8988T (cell line): ENCODE data around the gene CPM.

Experiments used
- DNase-seq: peaks from one replicate; pipeline ENCODE4 v3.0.0; 2011

Gene CPM

DNA sequence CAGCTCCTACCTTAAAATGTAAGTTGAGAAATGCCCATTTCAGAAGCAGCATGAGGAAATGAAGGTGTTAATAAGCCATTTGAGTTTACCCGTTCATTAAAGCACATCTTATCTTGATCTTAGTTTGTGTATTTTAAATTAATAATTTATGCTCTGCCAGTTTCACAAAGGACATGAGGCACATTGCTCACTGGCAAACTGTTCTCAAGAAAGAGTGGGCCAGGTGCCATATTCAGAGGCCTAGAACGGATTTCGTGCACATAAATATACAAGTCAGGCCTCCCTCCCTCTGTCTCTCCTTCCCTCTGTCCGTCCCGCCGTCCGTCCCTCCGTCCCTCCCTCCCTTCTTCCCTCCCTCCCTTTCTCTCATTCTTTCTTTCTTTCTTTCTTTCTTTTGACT is 29.5 kb downstream of the CPM start:
- DNase-seq, result no peak

DNA sequence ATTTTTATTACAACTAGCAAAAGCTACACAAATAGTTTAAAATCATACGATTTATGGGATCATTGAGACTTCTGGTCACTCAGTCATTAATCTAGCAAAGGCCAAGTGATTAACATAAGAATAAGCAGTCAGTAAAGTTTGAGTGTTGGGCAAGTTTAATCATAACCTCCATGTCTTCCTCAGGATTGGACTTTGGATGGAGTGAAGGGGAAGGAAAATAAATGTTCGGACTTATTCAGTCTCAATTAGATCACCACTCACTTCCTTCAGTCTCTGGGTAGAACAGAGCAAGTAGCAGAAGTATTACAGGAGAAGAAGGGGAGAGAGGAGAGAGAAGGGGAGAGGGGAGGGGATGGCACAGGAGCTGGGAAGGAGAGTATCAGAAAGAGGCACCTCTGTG is 31.4 kb downstream of the CPM start:
- no peak for DNase-seq

DNA sequence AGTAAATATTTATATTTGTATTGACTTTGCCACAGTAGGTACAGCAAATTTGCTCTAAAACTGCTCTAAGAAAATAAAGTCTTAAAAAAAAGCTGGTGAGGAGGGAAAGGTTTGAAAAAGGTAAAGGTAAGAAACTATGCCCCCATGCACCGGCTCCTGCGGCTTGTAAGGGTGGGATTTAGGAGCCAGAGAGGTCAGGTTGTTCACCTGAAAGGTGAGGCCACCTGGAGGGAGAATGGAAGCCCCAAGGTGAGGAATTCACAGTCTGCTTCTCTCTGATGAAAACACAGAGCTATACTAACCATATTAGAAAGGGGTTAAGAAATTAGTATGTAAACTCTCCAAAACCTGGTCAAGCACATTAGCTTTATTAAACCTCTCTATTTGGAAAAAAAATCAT is 31.8 kb downstream of the CPM start:
- no peak for DNase-seq

DNA sequence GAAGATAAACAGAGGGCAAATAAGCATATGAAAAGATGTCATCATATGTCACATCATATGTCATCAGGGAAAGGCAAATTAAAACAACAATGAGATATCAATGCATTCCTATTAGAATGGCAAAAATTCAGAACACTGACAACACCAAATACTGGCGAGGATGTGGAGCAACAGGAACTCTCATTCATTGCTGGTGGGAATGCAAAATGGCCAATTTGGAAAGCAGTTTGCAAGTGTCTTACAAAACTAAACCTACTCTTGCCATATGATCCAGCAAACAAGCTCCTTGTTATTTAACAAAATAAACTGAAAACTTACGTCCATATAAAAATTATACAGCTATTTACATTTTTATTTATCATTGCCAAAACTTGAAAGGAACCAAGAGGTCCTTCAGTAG is 32.7 kb downstream of the CPM start:
- no peak for DNase-seq

DNA sequence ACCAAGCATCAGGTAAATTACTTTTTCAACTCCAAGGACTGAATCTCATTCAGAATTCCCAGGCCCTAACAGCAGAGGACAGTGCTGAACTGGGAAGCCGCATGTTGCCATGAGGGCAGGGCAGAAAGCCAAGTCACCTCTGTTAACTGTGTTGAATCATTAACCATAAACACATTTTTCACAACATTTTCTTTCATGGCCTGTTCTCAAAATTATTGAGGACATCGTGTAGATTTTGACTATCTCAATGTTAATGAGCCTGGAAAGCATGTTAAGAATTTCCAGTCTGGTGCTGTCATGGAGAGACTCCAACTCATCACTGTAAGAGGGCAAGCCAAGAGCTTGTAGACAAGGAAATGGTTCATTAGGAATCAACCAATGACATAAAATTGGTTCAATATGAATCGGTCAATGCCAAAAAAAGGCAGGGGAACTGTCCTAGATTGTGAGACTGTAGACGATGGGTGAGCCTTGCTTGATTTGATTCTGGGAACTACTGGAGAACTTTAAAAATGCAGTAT is 33.7 kb downstream of the CPM start:
- DNase-seq, result no peak

DNA sequence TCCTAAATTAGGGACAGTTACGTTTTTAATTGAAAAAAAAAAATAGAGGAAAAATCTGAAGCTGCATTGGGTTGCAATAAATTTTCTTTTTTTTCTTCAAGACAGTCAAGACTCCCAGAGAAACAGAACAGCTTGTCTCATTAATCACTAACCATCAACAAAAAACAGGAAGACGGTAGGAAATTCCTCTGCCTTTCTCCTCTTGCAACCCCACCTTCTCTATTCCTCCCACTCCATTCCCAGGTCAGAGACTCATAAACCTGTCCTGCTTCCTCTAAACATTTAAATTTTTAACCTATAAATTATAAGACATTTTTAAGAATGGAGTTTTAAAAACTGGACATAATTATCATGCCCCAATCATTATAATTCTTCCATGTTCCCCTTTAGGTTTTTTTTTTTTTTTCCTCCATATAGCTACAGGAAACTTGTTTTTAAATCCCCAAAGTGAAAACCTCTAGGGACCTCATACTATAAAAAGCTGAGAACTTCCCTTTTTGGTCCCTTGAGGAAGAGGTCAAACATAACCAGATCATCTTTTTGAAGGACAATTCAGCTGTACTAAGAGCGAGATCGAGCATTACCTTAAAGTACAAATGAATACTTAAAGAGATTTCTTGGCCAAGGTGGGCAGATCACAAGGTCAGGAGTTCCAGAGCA is 36.0 kb downstream of the CPM start:
- DNase-seq, result no peak

DNA sequence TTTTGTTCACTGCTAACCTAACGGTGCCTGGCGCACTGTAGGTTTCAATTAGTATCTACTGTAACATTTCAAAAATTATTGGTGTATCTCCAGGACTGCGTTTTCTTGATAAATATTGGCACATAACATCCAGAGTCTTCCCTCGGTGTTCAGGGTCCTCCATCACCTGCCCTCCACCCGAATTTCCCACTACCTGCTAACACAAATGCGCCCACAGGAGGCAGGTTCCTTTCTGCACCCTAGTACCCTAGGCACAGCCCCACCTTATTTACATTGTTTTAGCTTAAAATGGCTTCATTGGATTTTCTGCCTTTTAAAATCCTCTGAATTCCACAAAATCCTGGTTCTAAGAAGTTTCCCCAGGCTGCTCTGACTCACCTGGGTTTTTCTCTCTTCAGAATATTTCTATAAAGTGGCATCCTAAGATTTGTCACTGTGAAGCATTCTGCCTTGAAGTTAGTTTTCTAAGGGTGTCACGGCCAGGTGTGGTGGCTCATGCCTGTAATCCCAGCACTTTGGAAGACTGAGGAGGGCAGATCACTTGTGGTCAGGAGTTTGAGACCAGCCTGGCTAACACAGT is 38.6 kb downstream of the CPM start:
- DNase-seq, result no peak

DNA sequence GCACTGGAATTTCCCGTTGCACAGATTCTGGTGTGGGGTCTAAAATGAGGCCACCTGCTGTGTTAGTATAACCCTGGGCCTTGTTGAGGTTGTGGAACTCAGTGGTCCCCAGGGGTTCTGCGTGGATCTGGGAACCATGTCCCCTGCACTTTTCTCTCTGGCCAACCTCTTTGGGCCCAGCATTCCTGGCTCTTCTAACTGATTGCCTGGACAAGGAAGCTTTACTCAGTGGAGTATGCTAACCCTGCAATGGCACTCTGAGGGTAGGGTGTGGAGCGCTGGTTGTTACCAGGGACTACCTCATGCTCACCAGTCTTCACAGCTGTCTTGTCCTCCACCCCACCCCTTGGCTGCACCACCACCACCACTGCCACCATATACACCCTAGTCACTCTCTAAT is 39.2 kb downstream of the CPM start:
- DNase-seq, result no peak

DNA sequence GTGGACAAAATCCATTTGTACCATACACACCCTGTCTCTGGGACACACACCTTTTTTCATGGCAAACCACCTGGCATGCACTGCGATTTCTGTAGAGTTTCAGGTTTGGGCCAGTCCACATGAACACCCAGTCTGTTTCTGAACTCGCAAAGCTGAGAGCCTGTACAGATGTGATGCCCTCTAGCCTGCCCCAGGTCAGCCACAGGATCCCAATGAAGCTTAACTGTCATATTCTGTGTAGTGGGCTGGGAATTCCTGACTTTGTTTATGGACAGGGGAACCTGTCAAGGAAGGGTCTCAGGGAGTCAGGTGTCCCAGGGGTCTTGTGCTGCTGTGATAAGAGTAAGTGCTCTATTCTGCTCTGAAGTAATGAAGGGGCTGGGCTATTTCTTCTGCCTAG is 39.8 kb downstream of the CPM start:
- no peak for DNase-seq

DNA sequence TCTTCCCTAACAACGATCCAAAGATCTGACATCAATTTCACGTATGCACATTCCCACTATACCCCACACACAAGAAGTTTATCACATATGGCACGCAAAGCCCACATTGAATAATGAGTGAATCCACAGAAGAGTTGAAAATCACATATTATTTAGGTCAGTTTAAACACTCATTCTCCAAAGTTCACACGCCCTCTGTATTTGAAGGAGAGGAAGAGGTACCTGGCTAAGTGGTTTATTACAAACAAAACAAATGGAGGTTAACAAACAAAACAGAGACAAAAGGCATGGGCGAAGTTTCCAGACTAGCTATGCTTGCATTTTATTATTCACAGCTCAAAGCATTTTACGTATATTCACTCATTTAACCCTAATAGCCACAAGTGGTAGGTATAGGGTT is 41.8 kb downstream of the CPM start:
- no peak for DNase-seq

DNA sequence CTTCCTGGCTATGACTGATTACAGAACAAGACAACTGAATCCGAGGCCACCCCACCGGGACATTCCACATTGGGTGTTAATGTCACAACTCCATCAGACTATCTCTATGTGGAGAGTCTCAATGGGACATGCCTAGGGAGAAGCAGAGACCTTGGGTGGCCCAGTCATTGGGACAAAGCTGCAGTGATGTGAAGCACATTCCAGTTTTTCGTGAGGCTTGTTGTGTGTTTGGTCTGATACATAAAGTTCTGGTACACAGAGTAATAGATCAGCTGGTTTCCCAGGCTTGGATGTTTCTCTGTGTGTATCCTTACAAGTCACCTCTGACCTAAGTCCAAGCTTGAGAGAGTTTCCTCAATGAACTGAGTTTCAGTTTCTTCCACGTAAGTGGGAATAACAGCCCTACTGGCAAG is 42.3 kb downstream of the CPM start:
- no peak for DNase-seq

DNA sequence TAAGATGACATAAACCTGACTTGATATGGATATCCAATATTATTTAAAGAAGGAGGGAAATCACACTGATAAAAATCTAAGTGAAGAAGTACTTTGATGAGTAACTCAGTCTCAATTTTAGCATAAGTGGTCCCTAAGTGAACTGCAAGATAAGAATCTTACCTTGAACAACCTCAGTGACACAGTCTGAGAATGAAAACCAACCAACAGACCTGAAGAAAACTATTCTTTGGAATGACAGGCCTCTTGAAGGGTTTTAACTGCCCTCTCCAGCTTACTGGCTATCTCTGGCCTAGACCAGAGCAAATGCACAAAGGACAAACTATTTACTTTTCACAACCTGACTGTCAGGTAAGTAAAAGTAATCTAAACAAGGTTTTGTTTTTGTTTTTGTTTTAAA is 44.7 kb downstream of the CPM start:
- DNase-seq, result no peak

DNA sequence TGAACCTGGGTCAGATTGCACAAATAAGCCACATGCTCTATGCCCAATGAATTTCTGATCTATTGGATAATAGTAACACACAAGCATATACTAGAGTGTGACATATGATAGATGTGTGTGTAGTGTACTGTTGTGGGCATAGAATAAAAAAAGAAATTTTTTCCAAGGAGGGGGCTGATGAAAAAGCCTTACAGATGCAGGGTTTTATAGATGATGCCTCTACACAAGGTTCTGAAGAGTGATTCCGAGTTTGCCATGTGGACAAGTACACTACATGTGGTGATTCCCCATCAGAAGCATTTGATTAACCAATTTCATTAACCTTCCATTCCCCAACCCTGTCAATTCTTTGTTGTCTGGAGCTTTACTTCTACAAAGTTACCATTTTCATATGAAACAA is 45.3 kb downstream of the CPM start:
- no peak for DNase-seq

DNA sequence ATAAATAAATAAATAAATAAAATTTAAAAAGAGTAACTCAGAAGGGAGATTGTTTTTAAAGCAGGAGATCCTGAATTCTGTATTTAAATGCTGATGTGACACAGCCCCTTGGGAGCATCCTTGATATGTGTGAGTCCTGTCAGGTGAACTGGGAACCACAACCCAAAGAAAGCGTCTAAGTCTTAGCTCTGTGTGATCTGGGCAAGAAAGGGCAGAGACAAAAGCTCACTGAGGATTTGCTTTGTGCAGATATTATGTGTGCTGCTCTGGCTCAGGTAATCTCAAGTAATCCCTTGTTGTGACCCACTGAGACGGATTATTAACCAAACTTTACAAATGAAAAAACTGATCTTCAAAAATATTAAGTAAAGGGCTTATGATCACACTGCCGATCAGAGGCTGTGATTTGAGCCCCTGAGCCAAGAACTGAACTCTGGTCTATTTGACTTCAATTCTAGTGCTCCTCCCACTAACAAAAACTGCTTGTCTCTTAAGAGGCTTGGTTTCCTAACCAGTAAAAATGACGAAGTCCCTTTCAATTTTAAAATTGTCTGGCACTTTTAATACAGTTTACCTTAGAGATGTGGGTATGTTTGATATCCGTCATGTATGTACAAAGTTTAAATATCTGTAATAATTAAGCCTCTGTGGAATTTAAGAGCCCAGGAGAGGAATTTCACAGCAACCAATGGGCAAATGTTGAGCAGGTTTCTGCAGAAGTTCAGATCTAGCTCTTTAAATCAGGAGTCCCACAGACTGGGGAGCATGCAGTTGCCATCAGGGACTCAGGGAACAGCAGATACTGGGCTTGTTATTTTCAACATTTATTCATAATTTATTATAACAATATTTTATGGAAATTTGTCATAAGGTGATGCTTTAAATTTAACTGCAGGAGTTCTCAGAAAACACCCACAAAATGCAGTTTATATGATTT is 46.1 kb downstream of the CPM start:
- no peak for DNase-seq

DNA sequence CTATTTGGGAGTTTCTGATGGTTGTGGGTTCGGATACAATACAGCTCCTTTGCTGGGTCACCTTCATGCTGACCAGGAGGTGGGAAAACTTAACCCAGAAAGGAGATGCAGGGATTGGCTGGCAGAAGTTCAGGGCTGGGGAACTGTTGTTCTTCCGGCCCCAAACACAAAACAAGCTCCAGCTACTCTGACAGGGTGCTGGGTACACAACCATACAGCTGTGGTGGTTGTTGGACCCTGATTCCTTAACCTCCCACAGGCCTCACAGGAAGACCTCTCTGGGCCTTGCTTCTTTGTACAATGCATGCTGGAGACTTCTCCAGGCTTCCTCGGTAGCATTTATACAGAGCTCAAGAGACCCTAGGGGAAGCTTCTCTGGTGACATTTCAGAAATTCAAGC is 47.6 kb downstream of the CPM start:
- DNase-seq, result no peak

DNA sequence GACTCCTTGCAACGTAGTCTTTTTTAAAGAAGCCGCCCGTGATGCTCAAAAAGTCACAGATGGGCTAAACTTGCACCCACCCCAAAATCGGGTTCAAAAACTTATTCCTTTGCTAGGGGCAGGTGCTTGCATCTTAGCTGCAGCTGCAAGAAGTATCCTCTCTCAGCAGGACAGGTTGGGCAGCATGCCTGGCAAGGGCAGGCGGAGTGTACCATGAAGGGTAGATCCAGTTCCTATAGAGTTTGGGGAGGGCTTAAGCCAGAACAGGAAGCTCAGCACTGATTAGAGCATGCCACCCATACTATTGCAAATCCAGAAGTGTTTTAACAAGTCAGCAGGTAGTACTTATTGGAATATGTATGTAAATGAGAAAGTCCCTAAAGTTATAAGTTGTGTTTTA is 48.7 kb downstream of the CPM start:
- DNase-seq, result no peak

DNA sequence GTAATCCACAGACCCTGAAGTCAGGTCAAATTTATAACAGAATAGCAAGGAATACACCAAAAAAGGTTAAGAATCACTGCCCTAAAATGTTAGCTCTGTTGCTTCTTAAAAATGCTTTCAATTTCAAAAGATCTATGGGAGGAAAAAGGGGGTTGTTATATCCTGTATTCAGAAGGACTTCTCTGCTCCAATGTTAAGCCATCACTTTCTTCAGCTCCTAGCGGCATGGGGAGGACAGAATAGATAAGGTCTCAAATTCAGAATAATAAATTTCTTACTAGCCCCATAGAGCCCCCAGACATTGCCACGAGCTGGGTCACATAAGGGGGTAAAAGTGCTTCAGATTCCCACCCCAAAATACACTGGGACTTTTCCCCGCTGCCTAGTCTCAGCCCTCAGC is 49.8 kb downstream of the CPM start:
- DNase-seq, result no peak

DNA sequence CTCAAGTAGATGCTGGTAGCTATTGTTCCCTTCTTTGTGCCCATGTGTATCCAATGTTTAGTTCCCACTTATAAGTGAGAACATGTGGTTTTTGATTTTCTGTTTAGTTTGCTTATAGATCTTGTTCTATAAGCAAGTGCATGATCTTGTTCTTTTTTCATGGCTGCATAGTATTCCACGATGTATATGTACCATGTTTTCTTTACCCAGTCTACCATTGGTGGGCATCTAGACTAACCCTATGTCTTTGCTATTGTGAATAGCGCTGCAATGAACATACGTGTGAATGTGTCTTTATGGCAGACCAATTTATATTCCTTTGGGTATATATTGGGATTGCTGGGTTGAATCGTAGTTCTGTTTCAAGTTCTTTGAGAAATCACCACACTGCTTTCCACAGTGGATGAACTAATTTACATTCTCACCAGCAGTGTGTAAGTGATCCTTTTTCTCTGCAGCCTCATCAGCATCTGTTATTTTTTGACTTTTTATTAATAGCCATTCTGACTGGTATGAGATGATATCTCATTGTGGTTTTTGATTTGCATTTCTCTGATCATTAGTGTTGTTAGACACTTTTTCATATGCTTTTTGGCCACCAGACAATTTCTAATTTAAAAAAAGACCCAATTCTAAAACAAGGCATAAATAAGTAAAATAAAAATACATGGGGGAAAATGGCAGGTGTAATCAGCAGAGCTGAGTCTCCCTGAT is 50.6 kb downstream of the CPM start:
- DNase-seq, result no peak

DNA sequence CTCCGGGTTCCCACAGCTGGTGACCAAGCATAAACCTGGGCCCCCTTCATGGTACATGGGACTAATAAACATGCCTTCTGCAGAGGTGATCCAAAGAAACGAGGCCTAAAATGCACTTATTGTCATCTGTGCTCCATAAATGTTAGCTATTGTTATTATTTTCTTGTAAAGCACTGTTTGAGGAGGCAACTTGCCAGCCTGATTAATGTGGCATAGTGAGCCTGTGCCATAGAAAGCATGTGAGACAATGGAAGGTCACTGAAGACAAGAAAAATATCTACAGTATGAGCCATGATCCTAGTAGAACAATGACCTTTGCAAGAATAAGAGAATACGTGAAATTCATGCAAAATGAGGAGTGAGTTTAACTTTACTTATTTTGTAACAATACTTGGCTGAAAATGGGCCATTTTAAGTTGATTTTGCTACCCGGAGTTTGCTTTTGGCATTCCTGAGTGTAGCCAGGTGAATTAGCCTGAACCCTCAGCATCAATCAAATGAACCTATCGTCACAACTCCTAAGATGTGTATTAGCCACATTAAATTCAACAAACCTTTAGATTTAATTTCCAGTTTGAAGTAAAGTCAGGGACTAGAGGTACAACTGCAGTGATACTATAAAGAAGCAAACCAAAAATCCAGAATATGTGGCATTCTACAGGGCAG is 52.2 kb downstream of the CPM start:
- no peak for DNase-seq

DNA sequence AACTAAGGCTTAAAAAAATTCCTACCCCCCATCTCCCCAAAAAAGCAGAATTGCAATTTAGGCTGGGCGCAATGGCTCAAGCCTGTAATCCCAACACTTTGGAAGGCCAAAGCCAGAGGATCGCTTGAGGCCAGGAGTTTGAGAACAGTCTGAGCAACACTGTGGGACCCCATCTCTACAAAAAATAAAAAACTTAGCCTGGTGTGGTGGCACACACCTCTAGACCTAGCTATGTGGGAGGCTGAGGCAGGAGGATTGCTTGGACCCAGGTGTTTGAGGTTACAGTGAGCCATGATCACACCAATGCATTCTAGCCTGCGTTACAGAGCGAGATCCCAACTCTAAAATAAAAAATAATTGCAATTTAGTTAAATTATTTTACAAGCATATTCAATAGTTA is 54.1 kb downstream of the CPM start:
- DNase-seq, result no peak

DNA sequence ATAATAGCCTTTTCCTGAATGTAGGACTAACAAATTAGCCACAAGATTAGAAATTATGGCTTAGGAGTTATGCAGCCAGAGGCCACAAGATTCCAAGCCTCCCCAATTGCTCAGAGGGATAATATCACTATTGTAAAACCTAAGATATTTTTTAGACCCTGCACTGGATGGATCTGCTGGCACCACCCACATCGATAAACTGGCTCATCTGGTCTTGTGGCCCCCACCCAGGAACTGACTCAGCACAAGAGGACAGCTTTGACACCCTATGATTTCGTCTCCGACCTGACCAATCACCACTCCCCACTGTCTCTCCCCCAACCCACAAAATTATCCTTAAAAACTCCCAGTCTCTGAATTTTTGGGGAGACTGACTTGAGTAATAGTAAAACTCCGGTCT is 54.7 kb downstream of the CPM start:
- no peak for DNase-seq

DNA sequence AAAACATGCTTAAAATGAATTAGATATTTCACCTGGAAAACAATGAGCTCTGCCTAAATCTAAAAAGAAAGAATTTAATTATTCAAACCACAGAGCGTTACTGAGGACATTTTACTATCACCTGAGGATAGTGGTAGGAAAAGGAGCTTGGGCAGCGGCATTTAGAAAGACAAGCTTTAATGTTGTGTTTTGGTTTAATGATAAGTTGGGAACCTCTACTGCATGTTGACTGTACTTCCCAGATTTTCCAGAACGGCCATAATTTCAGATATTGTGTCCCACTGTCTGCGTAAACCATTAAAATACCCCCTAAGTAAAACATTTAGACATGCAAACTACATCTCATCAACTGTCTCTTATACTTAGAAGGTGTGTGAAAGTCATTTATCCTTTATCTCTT is 55.4 kb downstream of the CPM start:
- no peak for DNase-seq

DNA sequence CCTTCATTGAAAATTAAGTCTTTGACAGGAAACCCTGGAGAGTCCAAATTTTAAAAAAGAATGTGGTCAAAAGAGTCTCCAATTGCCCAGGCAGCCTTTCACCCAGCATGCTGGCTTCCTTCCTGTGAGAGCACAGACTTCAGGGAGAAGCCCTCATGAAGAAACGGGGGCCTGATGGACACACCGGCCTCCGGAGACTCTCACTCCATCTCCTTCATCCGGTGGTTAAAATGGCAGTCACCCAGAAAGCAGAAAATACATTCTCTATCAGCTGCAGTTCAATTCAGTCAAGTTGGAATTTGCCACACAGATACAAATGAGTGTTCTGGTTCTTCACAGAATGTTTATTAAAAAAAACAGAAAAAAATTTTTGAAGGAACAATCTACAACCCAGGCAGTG is 56.5 kb downstream of the CPM start:
- DNase-seq, result no peak
